GM19043 (cell line): ENCODE results near the gene MYG1.

ENCODE experiments used
- ATAC-seq: cut with Tn5 transposase; IDR thresholded peaks from one replicate; pipeline ENCODE4 v1.9.1; 2021; ENCODE audit warnings: low read depth; ENCODE audit not compliant: unreplicated experiment

Gene MYG1

DNA sequence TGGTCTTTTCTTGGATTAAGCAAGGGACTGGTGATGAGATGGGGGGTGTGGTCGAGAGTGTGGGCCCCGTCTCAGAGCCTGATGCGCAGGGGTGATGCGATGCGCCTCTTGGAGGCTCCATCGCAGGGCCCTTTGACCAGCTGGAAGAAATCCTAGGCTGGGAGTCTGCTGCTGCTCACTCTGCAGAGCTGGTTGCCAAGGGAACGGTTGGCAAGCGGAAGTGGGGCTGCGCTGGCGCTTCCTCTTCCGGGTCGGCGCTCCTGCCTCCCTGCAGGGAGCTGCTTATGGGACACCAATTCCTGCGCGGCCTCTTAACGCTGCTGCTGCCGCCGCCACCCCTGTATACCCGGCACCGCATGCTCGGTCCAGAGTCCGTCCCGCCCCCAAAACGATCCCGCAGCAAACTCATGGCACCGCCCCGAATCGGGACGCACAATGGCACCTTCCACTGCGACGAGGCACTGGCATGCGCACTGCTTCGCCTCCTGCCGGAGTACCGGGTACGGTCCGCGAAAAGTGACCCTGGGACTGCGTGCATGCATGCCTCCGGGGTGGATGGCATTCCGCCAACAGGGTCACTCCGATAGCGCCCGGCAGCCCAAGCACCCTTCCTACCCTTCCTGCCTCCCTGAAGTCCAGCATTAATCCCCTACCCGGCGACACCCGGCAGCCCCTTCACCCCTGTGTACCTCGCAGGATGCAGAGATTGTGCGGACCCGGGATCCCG, at the start of gene MYG1:
Gene MYG1, plus strand, starts transcription at position 242 of the 727 bp plus-strand sequence. Its CDS starts 43 bp downstream, at position 285.
- peak; percentile 70 for ATAC-seq

DNA sequence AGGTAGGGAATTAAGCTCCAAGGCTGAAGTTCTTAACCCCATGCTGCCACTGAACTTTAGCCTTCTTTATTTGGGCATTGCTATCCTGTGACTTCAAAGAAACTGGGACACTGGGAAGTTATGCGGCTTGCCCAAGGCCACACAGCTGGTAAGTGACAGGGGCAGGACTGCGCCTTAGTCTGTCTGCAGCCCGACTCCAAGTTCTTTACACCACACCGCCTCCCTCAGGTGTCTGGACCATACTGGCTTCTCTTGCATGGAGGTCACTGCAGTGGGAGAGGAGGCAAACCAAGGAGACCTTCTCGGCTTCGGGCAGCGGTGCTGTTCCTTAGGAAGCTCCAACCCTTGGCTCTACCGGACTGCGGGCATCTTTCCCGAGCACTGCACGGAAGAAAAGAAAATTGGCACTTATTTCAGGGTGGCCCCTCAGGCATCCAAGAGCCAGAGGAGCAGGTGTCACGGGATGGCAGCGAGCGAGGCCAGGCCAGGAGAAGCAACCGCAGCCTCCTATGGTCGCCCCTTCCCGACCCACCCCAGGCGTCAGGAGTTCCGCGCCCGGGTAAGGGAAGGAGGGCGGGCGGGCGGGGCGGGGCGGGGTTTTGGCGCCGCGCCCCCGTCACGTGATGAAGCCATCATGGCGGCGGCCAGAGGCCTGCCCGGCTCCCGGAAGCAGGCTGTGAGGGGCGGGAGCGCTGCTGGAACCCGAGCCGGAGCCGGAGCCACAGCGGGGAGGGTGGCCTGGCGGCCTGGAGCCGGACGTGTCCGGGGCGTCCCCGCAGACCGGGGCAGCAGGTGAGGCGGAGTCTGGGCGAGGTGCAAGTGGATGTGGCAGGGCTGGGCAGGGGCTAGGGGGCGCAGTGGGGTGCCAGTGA, 47.8 kb upstream of the MYG1 start:
- ATAC-seq, result peak; percentile 70

DNA sequence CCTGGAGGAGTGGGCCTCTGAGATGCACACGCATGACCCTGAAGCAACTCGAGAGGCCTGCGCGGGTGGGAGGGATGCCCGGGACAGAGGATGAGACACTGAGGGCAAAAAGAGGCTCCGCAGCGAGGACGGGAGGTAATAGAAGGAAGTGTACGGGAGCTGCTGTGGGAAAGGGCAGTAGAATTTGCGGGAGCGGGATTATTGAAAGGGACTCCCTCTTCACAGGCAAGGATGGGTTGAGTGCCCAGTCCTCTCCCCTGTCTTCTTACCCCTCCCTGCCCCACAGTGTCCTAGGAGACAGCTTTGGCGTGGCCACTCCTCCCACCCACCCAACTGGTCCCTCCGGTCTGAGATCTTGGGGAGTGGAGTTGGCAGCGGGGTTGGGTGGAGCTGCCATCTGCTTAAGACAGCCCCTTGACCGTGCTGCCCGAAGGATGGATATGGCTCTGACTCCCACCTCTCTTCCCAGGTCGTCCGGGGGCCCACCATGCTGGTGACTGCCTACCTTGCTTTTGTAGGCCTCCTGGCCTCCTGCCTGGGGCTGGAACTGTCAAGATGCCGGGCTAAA, 47.1 kb upstream of the MYG1 start:
- no peak for ATAC-seq

GRCh38 chr12:53253298-53253697, 46.2 kb upstream of the MYG1 start:
- no peak for ATAC-seq

DNA sequence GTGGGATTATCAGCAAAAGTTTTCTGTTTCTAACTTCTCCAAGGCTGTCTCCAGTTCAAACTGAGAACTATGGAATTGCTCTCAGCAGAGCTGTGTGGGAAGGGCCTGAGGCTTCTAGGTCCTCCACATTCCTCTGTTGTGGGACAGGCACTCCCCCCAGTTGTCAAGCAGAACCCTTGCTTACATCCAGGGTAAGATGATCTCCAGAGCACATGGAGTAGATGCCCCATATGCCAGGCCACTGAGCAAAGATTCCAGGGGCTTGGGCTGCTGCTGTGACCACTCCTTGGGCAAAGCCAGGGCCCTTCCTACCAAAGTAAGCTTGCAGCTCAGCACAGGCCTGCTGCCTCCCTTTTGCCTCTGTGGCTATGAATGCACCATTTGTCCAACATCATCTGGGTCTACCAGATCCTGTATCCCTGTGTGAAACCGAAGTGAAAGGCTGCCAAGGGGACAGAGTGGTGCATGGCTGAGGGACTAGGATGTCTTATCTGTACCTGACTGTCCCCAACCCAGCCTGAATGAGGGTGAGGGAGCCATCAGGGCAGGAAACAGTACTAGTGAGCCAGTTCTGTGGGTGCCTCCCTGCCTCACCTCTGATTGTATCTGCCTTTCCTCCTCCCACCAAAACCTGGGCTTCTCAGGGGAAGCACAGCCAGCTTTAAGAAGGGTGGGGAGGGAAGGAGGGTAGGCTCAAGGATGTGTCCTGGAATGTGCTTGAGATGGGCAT, 44.5 kb upstream of the MYG1 start:
- no peak for ATAC-seq

DNA sequence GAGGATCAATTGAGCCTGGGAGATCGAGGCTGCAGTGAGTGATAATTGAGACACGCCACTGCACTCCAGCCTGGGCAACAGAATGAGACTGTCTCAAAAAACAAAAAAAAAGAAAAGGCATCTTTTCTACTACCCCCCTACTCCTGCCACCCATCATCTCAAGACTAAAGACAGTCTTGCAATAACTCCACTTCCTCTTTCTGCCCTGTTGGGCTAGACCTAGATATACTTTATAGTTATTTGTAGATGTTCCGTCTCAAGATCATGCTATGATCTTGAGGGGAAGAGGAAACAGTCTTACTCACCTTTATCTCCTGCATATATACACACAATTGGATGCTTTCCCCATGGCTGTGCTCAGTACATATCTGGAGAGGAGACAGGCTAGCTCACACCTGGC, 43.5 kb upstream of the MYG1 start:
- ATAC-seq, result no peak

GRCh38 chr12:53258541-53259539, 40.7 kb upstream of the MYG1 start:
- ATAC-seq, result no peak

GRCh38 chr12:53259891-53260290, 39.6 kb upstream of the MYG1 start:
- no peak for ATAC-seq

DNA sequence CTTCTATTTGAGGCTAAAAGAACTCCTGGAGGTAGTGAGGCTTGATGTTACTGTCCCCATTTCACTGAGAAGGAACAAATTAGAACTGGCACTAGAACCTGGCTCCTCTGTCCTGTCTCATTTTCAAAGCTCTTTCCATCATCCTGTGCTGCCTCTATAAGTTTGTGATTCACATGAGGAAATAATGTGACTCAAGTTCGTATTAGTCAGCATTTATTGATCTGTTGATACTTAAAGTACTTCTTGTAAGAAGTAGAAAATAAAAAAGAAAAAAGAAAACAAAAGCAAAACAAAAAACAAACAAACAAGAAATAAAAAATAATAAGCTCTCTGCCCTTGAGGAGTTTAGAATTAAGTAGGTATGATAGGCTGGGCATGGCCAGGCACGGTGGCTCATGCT, 33.7 kb upstream of the MYG1 start:
- no peak for ATAC-seq

- no peak for ATAC-seq
Measured at GRCh38 chr12:53267306-53267998, 32.0 kb upstream of the MYG1 start.

DNA sequence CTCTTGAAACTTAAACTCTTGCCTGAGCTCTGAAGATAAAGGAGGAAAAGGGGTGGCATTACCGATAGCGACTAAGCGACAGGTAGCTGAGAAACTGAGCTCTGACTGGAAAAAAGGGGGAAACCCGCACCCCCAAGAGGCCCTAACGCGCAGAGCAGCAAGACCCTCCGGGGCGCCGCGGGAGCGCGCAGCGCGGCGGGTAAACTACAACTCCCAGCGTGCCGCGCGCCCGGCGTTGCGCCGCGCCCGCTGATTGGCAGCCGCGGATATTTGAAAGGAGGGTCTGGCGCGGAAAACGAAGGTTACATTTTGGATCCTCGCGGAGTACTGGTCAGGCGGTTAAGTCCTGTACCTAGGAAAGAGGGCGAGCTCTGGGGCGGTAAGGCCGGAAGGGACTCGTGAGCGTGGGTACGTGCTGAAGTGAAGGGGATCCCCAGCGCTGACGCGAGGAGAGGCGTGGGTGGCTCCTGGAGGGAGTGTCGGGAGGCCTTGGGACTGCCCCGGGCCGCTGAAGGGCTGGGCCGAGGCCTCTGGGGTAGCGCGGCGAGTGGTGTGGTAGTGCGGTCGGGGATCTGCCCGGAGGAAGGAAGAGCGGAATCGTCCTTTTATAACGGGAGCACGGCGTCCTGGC, 31.4 kb upstream of the MYG1 start, which contains the start of gene ESPL1:
Gene ESPL1, plus strand, starts transcription at position 301 of the 631 bp plus-strand sequence. CDS start 468 bp downstream, outside the sequence.
- ATAC-seq, result peak; percentile 70

DNA sequence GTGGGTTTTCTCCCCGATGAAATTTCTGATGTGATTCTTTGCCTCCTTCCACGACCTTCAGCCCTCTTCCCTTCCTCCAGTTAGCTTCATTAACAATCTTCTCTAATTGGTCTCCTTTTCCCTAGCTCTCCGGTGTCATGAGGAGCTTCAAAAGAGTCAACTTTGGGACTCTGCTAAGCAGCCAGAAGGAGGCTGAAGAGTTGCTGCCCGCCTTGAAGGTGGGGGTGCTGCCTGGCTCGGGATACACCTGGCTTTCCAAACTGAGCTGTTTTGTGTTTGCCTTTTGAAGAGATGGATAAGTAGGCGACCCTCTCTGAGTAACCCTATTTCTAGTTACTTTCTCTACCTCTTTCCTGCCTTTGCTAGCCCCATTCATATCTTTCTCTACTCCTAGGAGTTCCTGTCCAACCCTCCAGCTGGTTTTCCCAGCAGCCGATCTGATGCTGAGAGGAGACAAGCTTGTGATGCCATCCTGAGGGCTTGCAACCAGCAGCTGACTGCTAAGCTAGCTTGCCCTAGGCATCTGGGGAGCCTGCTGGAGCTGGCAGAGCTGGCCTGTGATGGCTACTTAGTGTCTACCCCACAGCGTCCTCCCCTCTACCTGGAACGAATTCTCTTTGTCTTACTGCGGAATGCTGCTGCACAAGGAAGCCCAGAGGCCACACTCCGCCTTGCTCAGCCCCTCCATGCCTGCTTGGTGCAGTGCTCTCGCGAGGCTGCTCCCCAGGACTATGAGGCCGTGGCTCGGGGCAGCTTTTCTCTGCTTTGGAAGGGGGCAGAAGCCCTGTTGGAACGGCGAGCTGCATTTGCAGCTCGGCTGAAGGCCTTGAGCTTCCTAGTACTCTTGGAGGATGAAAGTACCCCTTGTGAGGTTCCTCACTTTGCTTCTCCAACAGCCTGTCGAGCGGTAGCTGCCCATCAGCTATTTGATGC, 30.6 kb upstream of the MYG1 start:
- ATAC-seq, result no peak

- no peak for ATAC-seq
Measured at GRCh38 chr12:53274445-53274844, 25.1 kb upstream of the MYG1 start.

GRCh38 chr12:53276511-53276910, 23.0 kb upstream of the MYG1 start:
- no peak for ATAC-seq

GRCh38 chr12:53277981-53278380, 21.5 kb upstream of the MYG1 start:
- no peak for ATAC-seq

- no peak for ATAC-seq
Measured at GRCh38 chr12:53279283-53279869, 20.1 kb upstream of the MYG1 start.

DNA sequence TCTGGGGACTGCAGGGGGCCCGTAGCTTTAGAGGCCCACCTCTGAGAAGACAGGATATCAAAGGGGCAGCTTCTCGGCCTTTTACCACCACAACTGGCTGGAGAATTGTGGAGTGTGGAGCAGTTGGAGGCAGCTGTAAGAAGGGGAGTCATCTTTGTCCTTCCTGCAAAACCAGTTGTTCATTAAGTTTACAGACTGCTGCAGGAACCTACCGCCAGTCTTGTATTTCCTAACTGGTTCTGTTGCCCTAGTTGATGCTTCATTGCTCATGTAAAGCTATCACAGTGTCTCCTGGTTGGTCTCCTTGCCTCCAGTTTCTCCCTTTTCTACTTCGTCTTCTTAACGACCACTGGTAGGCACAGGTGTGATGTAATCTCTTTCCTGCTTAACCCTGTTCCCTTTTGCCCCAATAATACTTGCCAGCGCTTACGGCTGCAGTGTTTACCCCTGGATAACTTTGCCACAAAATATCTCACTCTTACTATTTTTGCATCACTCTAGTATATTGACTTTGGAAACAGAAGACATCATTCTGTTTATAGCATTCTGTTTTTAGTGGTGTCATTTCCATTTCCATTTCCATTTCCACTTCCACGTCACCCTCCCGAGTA, 19.5 kb upstream of the MYG1 start:
- ATAC-seq, result no peak
